GM12878 (cell line): ENCODE measurements around the gene BAZ1B. TPM values are rescaled to one million over a fixed set of nuclear protein-coding genes. Genes with fewer than 3 reads are reported as not detected.

Source experiments
- ATAC-seq: fragments of 200-7000 bp; cut with Tn5 transposase; 3 replicates; pipeline ENCODE4 v1.9.1; 2020; ENCODE audit warnings: mild to moderate bottlenecking, moderate library complexity
- Bru-seq: library from RNA; stranded (reverse); fragments of 400-500 nt; gene quantifications from one replicate; lab custom pipeline; 2021; lab: Mats Ljungman, UMichigan
- BruChase-seq, 2 experiments: library from RNA; stranded (reverse); fragments of 400-500 nt; gene quantifications; one replicate each; lab custom pipeline; 2021; lab: Mats Ljungman, UMichigan
- BruUV-seq: library from RNA; stranded (reverse); fragments of 400-500 nt; replicated peaks from 2 replicates; lab custom pipeline; 2021; lab: Mats Ljungman, UMichigan
- CTCF ChIA-PET: fragments of 300-600 bp; sonication (Branson Sonifier 250); formaldehyde crosslinking; extraction: SDS; loops from one replicate; lab custom pipeline; 2021; ENCODE audit warnings: inconsistent platforms; lab: Yijun Ruan, JAX
- POLR2A ChIA-PET: fragments of 350-600 bp; formaldehyde crosslinking; extraction: SDS; loops from one replicate; lab custom pipeline; 2021; ENCODE audit warnings: inconsistent platforms; lab: Charles Lee
- RAD21 ChIA-PET: fragments of 300-600 bp; sonication (Branson Sonifier 250); formaldehyde crosslinking; loops from one replicate; lab custom pipeline; 2023; ENCODE audit warnings: antibody characterized with exemption; ENCODE audit not compliant: unreplicated experiment; lab: Charles Lee
- SMC1A ChIA-PET: fragments of 300-600 bp; sonication (Branson Sonifier 250); formaldehyde crosslinking; loops from one replicate; lab custom pipeline; 2023; ENCODE audit not compliant: unreplicated experiment, uncharacterized antibody; lab: Charles Lee
- DNase-seq: peaks from one replicate; pipeline ENCODE4 v3.0.0-alpha.2; 2011; ENCODE audit warnings: low read depth, low spot score
- FAIRE-seq: peaks from 3 replicates; lab custom pipeline; 2011; peaks lifted over from hg19 to GRCh38; lab: Jason Lieb, UNC
- H2AFZ ChIP-seq: 2 replicates; pipeline ENCODE4 v1.6.0; 2011; ENCODE audit warnings: low read depth, low read length, control low read depth; ENCODE audit not compliant: control insufficient read depth
- H3K27ac ChIP-seq: 2 replicates; pipeline ENCODE4 v1.5.1; 2011; ENCODE audit warnings: control low read depth; ENCODE audit not compliant: control insufficient read depth, insufficient read depth
- H3K27me3 ChIP-seq, 2 experiments: replicated peaks in 1 of 2; 2 replicates each; pipeline versions ENCODE4 v1.6.0 to v1.6.1; 2011; ENCODE audit warnings: low read length in 1 of 2; ENCODE audit not compliant: control insufficient read depth in 2 of 2, insufficient read depth in 2 of 2
- H3K36me3 ChIP-seq, 2 experiments: 2 replicates each; pipeline ENCODE4 v1.5.1; 2011; ENCODE audit warnings: low read length in 1 of 2; ENCODE audit not compliant: control insufficient read depth in 2 of 2, insufficient read depth in 2 of 2
- H3K4me1 ChIP-seq: 2 replicates; pipeline ENCODE4 v1.6.1; 2011; ENCODE audit warnings: mild to moderate bottlenecking, low read length, moderate library complexity, mixed read lengths; ENCODE audit not compliant: control insufficient read depth, insufficient read depth
- H3K4me2 ChIP-seq: 2 replicates; pipeline ENCODE4 v1.6.0; 2011; ENCODE audit warnings: control low read depth; ENCODE audit not compliant: control insufficient read depth, insufficient read depth
- H3K4me3 ChIP-seq: fragments of 200-600 bp; sonication (generic); 2 replicates; pipeline ENCODE4 v1.5.1; 2016
- H3K79me2 ChIP-seq: 2 replicates; pipeline ENCODE4 v1.6.0; 2011; ENCODE audit warnings: low read length; ENCODE audit not compliant: control insufficient read depth, insufficient read depth
- H3K9ac ChIP-seq: 2 replicates; pipeline ENCODE4 v1.8.0; 2011; ENCODE audit warnings: low read length, control low read depth, mixed read lengths; ENCODE audit not compliant: control insufficient read depth, insufficient read depth
- H3K9me3 ChIP-seq: replicated peaks from 3 replicates; pipeline ENCODE4 v1.5.1; 2011; ENCODE audit warnings: mild to moderate bottlenecking, low read length; ENCODE audit not compliant: control insufficient read depth, insufficient read depth
- H4K20me1 ChIP-seq: 2 replicates; pipeline ENCODE4 v1.6.0; 2011; ENCODE audit not compliant: control insufficient read depth, insufficient read depth
- ATF3 ChIP-seq: IDR thresholded peaks from 2 replicates; pipeline ENCODE4 v1.6.1; 2011; ENCODE audit warnings: low read depth, mild to moderate bottlenecking, low read length, moderate library complexity, borderline replicate concordance; ENCODE audit errors: extremely low read depth
- CBFB ChIP-seq: IDR thresholded peaks from 2 replicates; pipeline ENCODE4 v1.6.1; 2016; ENCODE audit warnings: antibody characterized with exemption, low read depth
- E4F1 ChIP-seq: fragments of 450-650 bp; IDR thresholded peaks from 2 replicates; pipeline ENCODE4 v1.6.1; 2018; ENCODE audit warnings: borderline replicate concordance, mild to moderate bottlenecking; ENCODE audit not compliant: partially characterized antibody
- MLLT1 ChIP-seq: fragments of 450-650 bp; IDR thresholded peaks from 2 replicates; pipeline ENCODE4 v1.6.1; 2016; ENCODE audit warnings: mild to moderate bottlenecking
- NFYA ChIP-seq: IDR thresholded peaks from 2 replicates; pipeline ENCODE4 v1.6.1; 2011; ENCODE audit warnings: low read depth, mild to moderate bottlenecking, low read length, improper control_type of control experiment, borderline replicate concordance
- NR2C1 ChIP-seq: fragments of 450-650 bp; IDR thresholded peaks from 2 replicates; pipeline ENCODE4 v1.6.1; 2017; ENCODE audit warnings: antibody characterized with exemption, mild to moderate bottlenecking, moderate library complexity
- NR2C2 ChIP-seq: IDR thresholded peaks from 2 replicates; pipeline ENCODE4 v1.6.1; 2011; ENCODE audit warnings: borderline replicate concordance, low read depth; ENCODE audit not compliant: control insufficient read depth, insufficient read length
- PML ChIP-seq: IDR thresholded peaks from 2 replicates; pipeline ENCODE4 v1.6.1; 2012; ENCODE audit warnings: low read length, inconsistent platforms
- RUNX3 ChIP-seq: IDR thresholded peaks from 2 replicates; pipeline ENCODE4 v1.6.1; 2012; ENCODE audit warnings: low read length, inconsistent platforms
- SIX5 ChIP-seq: IDR thresholded peaks from 2 replicates; pipeline ENCODE4 v1.6.1; 2011; ENCODE audit warnings: mild to moderate bottlenecking, low read depth, low read length, moderate library complexity; ENCODE audit not compliant: severe bottlenecking
- SMAD5 ChIP-seq: IDR thresholded peaks from 2 replicates; pipeline ENCODE4 v1.6.1; 2016; ENCODE audit warnings: antibody characterized with exemption, low read depth
- SRF ChIP-seq, 2 experiments: IDR thresholded peaks; 2 replicates each; pipeline ENCODE4 v1.6.1; 2011; ENCODE audit warnings: low read depth in 2 of 2, low read length in 2 of 2, mild to moderate bottlenecking in 1 of 2, moderate library complexity in 1 of 2
- WRNIP1 ChIP-seq: IDR thresholded peaks from 2 replicates; pipeline ENCODE4 v1.6.1; 2011; ENCODE audit warnings: low read depth, low read length, improper control_type of control experiment, borderline replicate concordance
- WGBS: methylation state at CpG from one replicate; pipeline ENCODE4 v1.1.6; 2016; ENCODE audit warnings: low lambda C conversion rate; ENCODE audit not compliant: insufficient replicate concordance, insufficient coverage; ENCODE audit errors: missing lambda C conversion rate; 5-methylcytosine and 5-hydroxymethylcytosine counted together
- in situ Hi-C: fragments of 300-500 bp; cut with MboI; formaldehyde crosslinking; loops from 9 replicates; pipeline ENCODE4 v1.14.3; 2018; ENCODE audit warnings: mixed read lengths
- intact Hi-C: fragments of 100-400 bp; cut with micrococcal nuclease; formaldehyde crosslinking; loops from one replicate; pipeline ENCODE4 v1.14.2; 2022; ENCODE audit not compliant: unreplicated experiment
- long read RNA-seq, 2 experiments: library from polyadenylated mRNA; unstranded; transcript quantifications; one replicate each; pipeline ENCODE4 v2.0.0, GENCODE V29; 2019 to 2020
- polyA minus RNA-seq, 3 experiments: library from RNA; depleted of rRNA, polyadenylated mRNA; stranded (reverse); fragments of >200 nt; gene quantifications; 2 replicates each; pipeline ENCODE4 v1.2.3, GENCODE V29; 2011
- polyA plus RNA-seq, 11 experiments: library from polyadenylated mRNA; depleted of rRNA in 4 of 11; unstranded in 6 of 11; stranded (reverse) in 5 of 11; fragments of >200 nt; fragmentation: Nextera tagmentation in 4 of 11; fragmentation: Illumina TruSeq in 1 of 11; extraction: Ambion mirVana in 4 of 11; extraction: Trizol in 1 of 11; gene quantifications; 1 replicate in 1 of 11; 2 replicates in 10 of 11; pipeline versions ENCODE4 v1.2.1 to v1.2.3, GENCODE V29; 2011 to 2016; ENCODE audit warnings: inconsistent platforms in 2 of 11, missing spikeins in 2 of 11, low read depth in 1 of 11
- total RNA-seq, 4 experiments: library from RNA; depleted of rRNA in 3 of 4; stranded (reverse); fragments of >200 nt in 3 of 4; fragmentation: Illumina TruSeq in 1 of 4; extraction: Trizol in 1 of 4; gene quantifications; 2 replicates each; pipeline versions ENCODE4 v1.2.1 to v1.2.3, GENCODE V29; 2013 to 2021

Gene BAZ1B
- 79.5 and 82.3 TPM in 2 replicates for total RNA-seq (2013; cell fraction: nucleolus; rRNA removed)
- total RNA-seq (2014; rRNA removed) (50.3 and 50.4 TPM in 2 replicates), total RNA-seq (2014; rRNA removed; fragmentation: Illumina TruSeq; extraction: Trizol) (77.0 and 77.4 TPM in 2 replicates), total RNA-seq (2021) (64.5 and 68.2 TPM in 2 replicates), polyA plus RNA-seq (2011; rRNA removed) (33.8 and 39.6 TPM in 2 replicates), polyA plus RNA-seq (2014; fragmentation: Illumina TruSeq; extraction: Trizol) (73.8 and 82.0 TPM in 2 replicates), polyA plus RNA-seq (2014; fragmentation: Nextera tagmentation; extraction: Ambion mirVana) (10 to 100 TPM; 14.0 to 20.3 TPM), polyA plus RNA-seq (2014; rRNA removed) (38.6 and 39.1 TPM in 2 replicates), polyA plus RNA-seq (2016; fragmentation: Nextera tagmentation; extraction: Ambion mirVana) (10 to 100 TPM; 19.4 to 31.9 TPM), polyA minus RNA-seq (2011; rRNA and poly(A)+ RNA removed) (46.8 and 48.2 TPM in 2 replicates), Bru-seq, nascent RNA (percentile 86 among the genes with signal in this experiment), BruChase-seq, experiment 1, labeled RNA remaining after a 6-hour chase (percentile 91 among the genes with signal in this experiment), BruChase-seq, experiment 2, labeled RNA remaining after a 2-hour chase (percentile 91 among the genes with signal in this experiment)
- 20.1 TPM for polyA plus RNA-seq (2011; ENCODE audit: low read depth)
- 23.0 and 24.0 TPM in 2 replicates for polyA plus RNA-seq (2011; cell fraction: cytosol; rRNA removed)
- 21.5 and 34.1 TPM in 2 replicates for polyA plus RNA-seq (2011; cell fraction: nucleus; rRNA removed)
- 29.6 and 30.1 TPM in 2 replicates for polyA plus RNA-seq (2012)
- polyA minus RNA-seq (2011; cell fraction: cytosol; rRNA and poly(A)+ RNA removed), result 21.5 and 29.3 TPM in 2 replicates
- 13.4 and 22.1 TPM in 2 replicates for polyA minus RNA-seq (2011; cell fraction: nucleus; rRNA and poly(A)+ RNA removed)
- long read RNA-seq, experiment 1, partial matches to known transcripts, result 24 of 28 reads
- long read RNA-seq, experiment 1, other reads (novel, unspliced or antisense), result 4 of 28 reads
- long read RNA-seq, experiment 2, partial matches to known transcripts, result 110 of 134 reads
- long read RNA-seq, experiment 2, other reads (novel, unspliced or antisense), result 24 of 134 reads

GRCh38 chr7:73522105-73522872, at the start of gene BAZ1B:
Gene BAZ1B, minus strand, starts transcription at chr7:73522293. Its CDS starts 360 bp downstream, at chr7:73521933.
- intact Hi-C loops (loop anchor here (1.0 to 10.0 kb wide), 4 partner anchors 35 to 213 kb away; partner anchors contain the start of genes ABHD11, BCL7B, BUD23 and DNAJC30), in situ Hi-C loops (no loop called here)
- H3K9ac ChIP-seq, result peak within 1 kb of the TSS; percentile 80
- no peaks in the 10 kb centered on the region for H4K20me1 ChIP-seq
- RAD21 ChIA-PET, result interaction anchor here (0.6 to 3.3 kb wide), 6 partner anchors 26 to 63 kb away, joined by 3 to 21 read pairs (median 3); partner anchors contain the start of genes BCL7B and TBL2
- WGBS, result under 1% methylated on average over 61 of the region's 71 CpGs
- peak within 1 kb of the TSS; percentile 76 for H3K4me2 ChIP-seq
- DNase-seq (peak; percentile 95), ATAC-seq (peak; percentile 92), FAIRE-seq (peak; percentile 69)
- H2AFZ ChIP-seq, result peak within 1 kb of the TSS; percentile 97
- POLR2A ChIA-PET, result interaction anchor here (0.6 to 4.2 kb wide), 12 partner anchors 9 to 1128 kb away, joined by 3 to 41 read pairs (median 5); partner anchors contain the start of genes ABHD11, BCL7B, STX1A and TBL2
- no peaks in the 10 kb centered on the region; the same call in 2 of the 3 replicates for H3K9me3 ChIP-seq
- H3K27me3 ChIP-seq, result no peaks in the 10 kb centered on the region
- H3K4me3 ChIP-seq, result peak within 1 kb of the TSS; percentile 77
- peaks cover 48% of the 10 kb centered on the region for H3K79me2 ChIP-seq
- CTCF ChIA-PET, result interaction anchor here (0.6 to 1.9 kb wide), 5 partner anchors 14 to 207 kb away, joined by 3 to 4 read pairs (median 3); partner anchors contain the start of gene TBL2
- BruUV-seq, result no TSS peak
- H3K4me1 ChIP-seq, result peaks cover 21% of the 10 kb centered on the region
- H3K36me3 ChIP-seq, result peaks cover 0 to 5% of the 10 kb centered on the region in 2 experiments; a peak in 1 of 4 replicates
- H3K27ac ChIP-seq, result peak within 1 kb of the TSS; percentile 91
- SMC1A ChIA-PET, result interaction anchor here (0.7 to 1.4 kb wide), 5 partner anchors 12 to 211 kb away, joined by 3 to 4 read pairs (median 4); no protein-coding TSS in a partner anchor
- TF ChIP-seq SIX5, result no peak
- no peak for TF ChIP-seq SMAD5
- peak; percentile 78 for TF ChIP-seq NFYA
- TF ChIP-seq RUNX3, result no peak
- no peak for TF ChIP-seq E4F1
- peak; percentile 97 for TF ChIP-seq NR2C1
- peak; percentile 60; the same call in 1 of the 2 replicates for TF ChIP-seq CBFB
- TF ChIP-seq MLLT1, result no peak
- no peak for TF ChIP-seq ATF3
- TF ChIP-seq NR2C2, result peak; percentile 76
- TF ChIP-seq WRNIP1, result no peak
- TF ChIP-seq PML, result no peak
- 0 out of 4 replicates have a peak, but pooled peaks of 1 of the 2 experiments have one; percentile 18 for TF ChIP-seq SRF (IDR thresholded peaks at IDR 0.05; ENCODE audit: low read depth in 2 of 2, low read length in 2 of 2)
